ENCODE data around the gene ZNF846. TPM values are rescaled to one million over a fixed set of nuclear protein-coding genes. Genes with fewer than 3 reads are reported as not detected.

Gene ZNF846
- total RNA-seq, 1 experiment from 2014 or later: 1.2 TPM

DNA sequence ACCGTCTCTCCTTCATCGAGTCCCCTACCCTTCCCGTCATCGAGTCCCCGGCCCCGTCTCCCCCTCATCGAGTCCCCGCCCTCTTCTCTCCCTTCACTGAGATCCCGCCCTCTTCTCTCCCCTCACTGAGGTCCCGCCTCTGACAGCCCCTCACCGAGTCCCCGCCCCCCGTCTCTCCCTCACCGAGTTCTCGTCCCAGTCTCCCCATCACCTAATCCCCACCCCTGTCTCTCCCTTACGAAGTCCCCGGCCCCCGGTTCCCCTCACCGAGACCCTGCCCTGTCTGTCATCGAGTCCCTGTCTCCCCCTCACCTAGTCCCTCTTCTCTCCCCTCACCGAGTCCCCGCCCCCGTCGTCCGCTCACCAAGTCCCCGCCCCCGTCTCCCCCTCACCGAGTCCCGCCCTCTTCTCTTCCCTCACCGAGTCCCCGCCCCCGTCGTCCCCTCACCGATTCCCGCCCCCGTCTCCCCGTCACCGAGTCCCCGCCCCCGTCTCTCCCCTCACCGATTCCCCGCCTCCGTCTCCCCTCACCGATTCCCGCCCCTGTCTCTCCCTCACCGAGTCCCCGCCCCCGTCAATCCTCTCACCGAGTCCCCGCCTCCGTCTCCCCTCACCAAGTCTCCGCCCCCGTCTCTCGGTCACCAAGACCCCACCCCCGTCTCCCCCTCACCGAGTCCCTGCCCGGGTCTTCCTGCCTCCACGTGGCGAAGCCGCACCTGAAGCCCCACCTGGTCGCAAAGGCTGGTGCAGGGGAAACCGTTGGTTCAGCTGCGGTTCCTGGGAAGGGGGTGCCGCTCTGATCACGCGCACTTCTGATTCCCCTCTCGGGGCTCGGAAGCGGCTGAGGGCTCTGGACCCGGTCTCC, 23.9 kb upstream of the ZNF846 start:
- ChIA-PET POLR2A (no interaction called here), RAD21 (ENCODE audit: low non-redundant PET in 1 of 2, low total read pairs in 2 of 2, uncharacterized antibody in 2 of 2, unreplicated experiment in 2 of 2) (no interaction called here), CTCF (no interaction called here)
- Histone ChIP-seq H3K9ac (ENCODE audit: low read length) (no peak overlapping the region), H3K27ac (ENCODE audit: low read depth, low read length) (no peak overlapping the region), H3K4me1 (ENCODE audit: control insufficient read depth in 1 of 2, insufficient read depth in 2 of 2, low read length in 2 of 2) (no peaks in the 10 kb centered on the region), H3K4me3 (replicated peaks in 1 of 2; ENCODE audit: low read depth in 1 of 2, low read length in 2 of 2) (no peak overlapping the region), H2AFZ (ENCODE audit: low read depth, low read length, poor library complexity, severe bottlenecking) (no peak overlapping the region), H3K9me3 (ENCODE audit: control insufficient read depth in 1 of 2, insufficient read depth in 1 of 2, low read depth in 1 of 2, low read length in 2 of 2) (peaks cover 0 to 4% of the 10 kb centered on the region in 2 experiments; a peak in 2 of 4 replicates), H4K20me1 (ENCODE audit: insufficient read depth) (no peaks in the 10 kb centered on the region), H3K27me3 (ENCODE audit: insufficient read depth, low read length) (no peaks in the 10 kb centered on the region), H3K79me2 (ENCODE audit: insufficient read depth, low read length) (no peaks in the 10 kb centered on the region), H3K36me3 (ENCODE audit: control insufficient read depth in 1 of 2, insufficient read depth in 2 of 2, low read length in 2 of 2) (no peaks in the 10 kb centered on the region), H3K4me2 (ENCODE audit: low read length) (no peak overlapping the region), H3K9me2 (ENCODE audit: insufficient read depth) (no peaks in the 10 kb centered on the region)
- DNase-seq (ENCODE audit: low read depth, low spot score) (no peak), ATAC-seq (no peak)
- intact Hi-C loops (cut with micrococcal nuclease): loop anchor here (10.0 kb wide), 1 partner anchor 358 kb away; the partner anchor contains the start of gene ZNF266
- TF ChIP-seq POLR2A (IDR thresholded peaks at IDR 0.05; ENCODE audit: borderline replicate concordance, extremely low read depth, insufficient read depth, insufficient read length) (no peak), EGR1 (IDR thresholded peaks at IDR 0.05; ENCODE audit: low read depth) (no peak), FOSL1 (IDR thresholded peaks at IDR 0.05; ENCODE audit: low read depth) (no peak)
- TF ChIP-seq, protein P1, sequence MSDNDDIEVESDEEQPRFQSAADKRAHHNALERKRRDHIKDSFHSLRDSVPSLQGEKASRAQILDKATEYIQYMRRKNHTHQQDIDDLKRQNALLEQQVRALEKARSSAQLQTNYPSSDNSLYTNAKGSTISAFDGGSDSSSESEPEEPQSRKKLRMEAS (IDR thresholded peaks at IDR 0.05): no peak
- no TSS peak for BruUV-seq (replicated peaks)

DNA sequence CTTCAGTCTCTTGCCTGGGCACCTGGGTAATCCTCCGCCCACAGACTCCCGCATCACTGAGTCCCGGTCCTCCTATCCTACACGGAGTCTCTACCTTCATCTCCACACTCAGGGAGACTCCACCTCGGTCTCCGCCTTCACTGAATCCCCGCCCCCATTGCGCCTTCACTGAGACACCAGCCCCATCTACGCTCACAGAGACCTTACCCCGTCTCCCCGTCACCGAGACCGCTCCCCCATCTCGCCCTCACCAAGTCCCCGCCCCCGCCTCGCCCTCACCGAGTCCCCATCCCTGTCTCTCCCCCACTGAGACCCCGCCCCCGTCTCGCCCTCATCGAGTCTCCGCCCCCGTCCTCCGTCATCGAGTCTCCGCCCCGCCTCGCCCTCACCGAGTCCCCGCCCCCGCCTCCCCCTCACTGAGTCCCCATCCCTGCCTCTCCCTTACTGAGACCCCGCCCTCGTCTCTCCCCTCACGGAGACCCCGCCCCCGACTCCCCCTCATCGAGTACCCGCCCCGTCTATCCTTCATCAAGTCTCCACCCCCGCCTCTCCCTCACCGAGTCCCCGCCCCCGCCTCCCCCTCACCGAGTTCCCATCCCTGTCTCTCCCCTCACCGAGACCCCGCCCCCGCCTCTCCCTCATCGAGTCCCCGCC, 23.1 kb upstream of the ZNF846 start:
- BruUV-seq (replicated peaks): no TSS peak
- ChIA-PET CTCF (no interaction called here), POLR2A (no interaction called here), RAD21 (ENCODE audit: low non-redundant PET in 1 of 2, low total read pairs in 2 of 2, uncharacterized antibody in 2 of 2, unreplicated experiment in 2 of 2) (no interaction called here)
- Histone ChIP-seq H3K9me3 (ENCODE audit: control insufficient read depth in 1 of 2, insufficient read depth in 1 of 2, low read depth in 1 of 2, low read length in 2 of 2) (peaks cover 0 to 6% of the 10 kb centered on the region in 2 experiments; a peak in 2 of 4 replicates), H3K27ac (ENCODE audit: low read depth, low read length) (no peak overlapping the region), H3K4me2 (ENCODE audit: low read length) (no peak overlapping the region), H3K79me2 (ENCODE audit: insufficient read depth, low read length) (no peaks in the 10 kb centered on the region), H4K20me1 (ENCODE audit: insufficient read depth) (no peaks in the 10 kb centered on the region), H3K9me2 (ENCODE audit: insufficient read depth) (no peaks in the 10 kb centered on the region), H2AFZ (ENCODE audit: low read depth, low read length, poor library complexity, severe bottlenecking) (no peak overlapping the region), H3K27me3 (ENCODE audit: insufficient read depth, low read length) (no peaks in the 10 kb centered on the region), H3K4me1 (ENCODE audit: control insufficient read depth in 1 of 2, insufficient read depth in 2 of 2, low read length in 2 of 2) (peaks cover 2% of the 10 kb centered on the region in 2 experiments; a peak in 2 of 4 replicates), H3K36me3 (ENCODE audit: control insufficient read depth in 1 of 2, insufficient read depth in 2 of 2, low read length in 2 of 2) (no peaks in the 10 kb centered on the region), H3K9ac (ENCODE audit: low read length) (no peak overlapping the region), H3K4me3 (replicated peaks in 1 of 2; ENCODE audit: low read depth in 1 of 2, low read length in 2 of 2) (no peak overlapping the region)
- DNase-seq (ENCODE audit: low read depth, low spot score) (no peak), ATAC-seq (no peak)
- intact Hi-C loops (cut with micrococcal nuclease): loop anchor here (10.0 kb wide), 1 partner anchor 357 kb away; the partner anchor contains the start of gene ZNF266
- no peak for TF ChIP-seq EZH2 (IDR thresholded peaks at IDR 0.05)
- no peak for TF ChIP-seq SIN3A (IDR thresholded peaks at IDR 0.05; ENCODE audit: low read depth)
- no peak for TF ChIP-seq POLR2AphosphoS5 (IDR thresholded peaks at IDR 0.05; ENCODE audit: low read depth, low read length)
- TF ChIP-seq RAD21 (IDR thresholded peaks at IDR 0.05; ENCODE audit: low read depth): no peak
- TF ChIP-seq, protein P2, sequence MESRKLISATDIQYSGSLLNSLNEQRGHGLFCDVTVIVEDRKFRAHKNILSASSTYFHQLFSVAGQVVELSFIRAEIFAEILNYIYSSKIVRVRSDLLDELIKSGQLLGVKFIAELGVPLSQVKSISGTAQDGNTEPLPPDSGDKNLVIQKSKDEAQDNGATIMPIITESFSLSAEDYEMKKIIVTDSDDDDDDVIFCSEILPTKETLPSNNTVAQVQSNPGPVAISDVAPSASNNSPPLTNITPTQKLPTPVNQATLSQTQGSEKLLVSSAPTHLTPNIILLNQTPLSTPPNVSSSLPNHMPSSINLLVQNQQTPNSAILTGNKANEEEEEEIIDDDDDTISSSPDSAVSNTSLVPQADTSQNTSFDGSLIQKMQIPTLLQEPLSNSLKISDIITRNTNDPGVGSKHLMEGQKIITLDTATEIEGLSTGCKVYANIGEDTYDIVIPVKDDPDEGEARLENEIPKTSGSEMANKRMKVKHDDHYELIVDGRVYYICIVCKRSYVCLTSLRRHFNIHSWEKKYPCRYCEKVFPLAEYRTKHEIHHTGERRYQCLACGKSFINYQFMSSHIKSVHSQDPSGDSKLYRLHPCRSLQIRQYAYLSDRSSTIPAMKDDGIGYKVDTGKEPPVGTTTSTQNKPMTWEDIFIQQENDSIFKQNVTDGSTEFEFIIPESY (IDR thresholded peaks at IDR 0.05; ENCODE audit: extremely low read depth, insufficient replicate concordance, low read length): no peak
- TF ChIP-seq EZH2phosphoT487 (IDR thresholded peaks at IDR 0.05; ENCODE audit: borderline replicate concordance): no peak
- no peak for TF ChIP-seq YY1 (IDR thresholded peaks at IDR 0.05; ENCODE audit: extremely low read depth, insufficient replicate concordance, low read depth, low read length)
- no peak for TF ChIP-seq SRF (IDR thresholded peaks at IDR 0.05; ENCODE audit: low read depth)
- TF ChIP-seq ZNF274 (IDR thresholded peaks at IDR 0.05; ENCODE audit: low read depth, low read length): no peak

Measured in HCT116 (cell line).